ENCODE data around the gene GRID2. TPM values are rescaled to one million over a fixed set of nuclear protein-coding genes. Genes with fewer than 3 reads are reported as not detected.

GRID2 gene
- total and polyA plus RNA-seq, 2 of the 4 experiments (the other 2 are of a cell fraction) = under 0.01 TPM; not detected in 1

- Histone ChIP-seq H3K4me2 (ENCODE audit: low read depth, low read length) (no peak overlapping the region), H2AFZ (replicated peaks; ENCODE audit: low read length, poor library complexity) (no peak overlapping the region), H3K9me1 (ENCODE audit: insufficient read depth, low read length) (no peaks in the 10 kb centered on the region), H2AK9ac (replicated peaks; ENCODE audit: low read depth, low read length, poor library complexity) (no peak overlapping the region), H2BK20ac (ENCODE audit: low read depth, low read length) (no peak overlapping the region), H2BK120ac (ENCODE audit: low read depth, low read length) (no peak overlapping the region), H3K27me3 (ENCODE audit: control insufficient read depth, insufficient read depth, low read length) (no peaks in the 10 kb centered on the region; the same call in 1 of the 2 replicates), H3K9ac (ENCODE audit: low read depth, low read length) (no peak overlapping the region), H3K14ac (replicated peaks; ENCODE audit: low read depth, low read length) (no peak overlapping the region), H3K4me1 (ENCODE audit: control insufficient read depth, insufficient read depth, low read length) (no peaks in the 10 kb centered on the region), H3K4ac (ENCODE audit: low read depth, low read length) (no peak overlapping the region), H4K8ac (ENCODE audit: low read depth in 2 of 2, low read length in 2 of 2) (no peak overlapping the region), H3K9me3 (ENCODE audit: control insufficient read depth, insufficient read depth, low read length) (no peaks in the 10 kb centered on the region), H4K20me1 (ENCODE audit: insufficient read depth, low read length) (no peaks in the 10 kb centered on the region), H3K23ac (ENCODE audit: low read depth, low read length) (no peak overlapping the region), H4K5ac (ENCODE audit: low read depth, low read length) (no peak overlapping the region), H3K79me1 (ENCODE audit: low read depth in 1 of 2, low read length in 2 of 2) (no peaks in the 10 kb centered on the region), H3K56ac (ENCODE audit: extremely low read depth, insufficient read depth, low read length) (no peak overlapping the region), H2AK5ac (ENCODE audit: low read depth, low read length) (no peak overlapping the region), H3K4me3 (ENCODE audit: insufficient read depth, low read depth, low read length) (no peak overlapping the region), H3K36me3 (ENCODE audit: control insufficient read depth, insufficient read depth, low read length) (no peaks in the 10 kb centered on the region), H3K18ac (ENCODE audit: low read depth, low read length) (no peak overlapping the region), H2BK5ac (ENCODE audit: low read depth, low read length, poor library complexity, severe bottlenecking) (no peak overlapping the region), H2BK15ac (ENCODE audit: low read depth, low read length) (no peak overlapping the region), H3K27ac (ENCODE audit: insufficient read depth, low read length) (no peak overlapping the region), H4K91ac (ENCODE audit: insufficient read depth, low read depth, low read length) (no peak overlapping the region)
- in situ Hi-C loops (cut with MboI; ENCODE audit: low sequenced_read_pairs) = no loop called here
- BruUV-seq (replicated peaks) = no TSS peak
- dilution Hi-C loops (cut with HindIII; ENCODE audit: low sequenced_read_pairs, unreplicated experiment) = no loop called here
- TF ChIP-seq POLR2A (IDR thresholded peaks at IDR 0.05; ENCODE audit: low read depth, low read length) = no peak
- TF ChIP-seq NFE2L2 (IDR thresholded peaks at IDR 0.05; ENCODE audit: low read depth, low read length) = no peak
- TF ChIP-seq RFX5 (IDR thresholded peaks at IDR 0.05; ENCODE audit: low read depth, low read length) = no peak
- TF ChIP-seq CHD1 (IDR thresholded peaks at IDR 0.05; ENCODE audit: low read depth, low read length) = no peak
- TF ChIP-seq RCOR1 (IDR thresholded peaks at IDR 0.05; ENCODE audit: insufficient replicate concordance, low read length) = no peak
- no peak for TF ChIP-seq USF2 (IDR thresholded peaks at IDR 0.05; ENCODE audit: low read depth, low read length)
- no peak for TF ChIP-seq CTCF (conservative IDR thresholded peaks at IDR 0.05; ENCODE audit: low read depth, low read length)
- TF ChIP-seq MAZ (IDR thresholded peaks at IDR 0.05; ENCODE audit: borderline replicate concordance, low read depth, low read length) = no peak
- WGBS, 2 experiments (ENCODE audit: extremely low coverage in 2 of 2, insufficient read length in 1 of 2) = no CpG with 5 or more reads among the region's 1 CpG
- intact Hi-C loops (cut with micrococcal nuclease) = no loop called here
- ChIA-PET POLR2A (ENCODE audit: unreplicated experiment) (no interaction called here), CTCF (no interaction called here)
- DNase-seq (no peak), ATAC-seq (ENCODE audit: low read depth) (no peak)
Measured at GRCh38 chr4:93351846-93352245, 1048.1 kb downstream of the GRID2 start.
